Right hindlimb (tissue), 1 donor: Measurements from ENCODE around the gene LDLR.
A peak's percentile ranks its signal among the peaks of the same experiment; 100 is the strongest.
"Not testable (repeated sequence)": the region's sequence is repeated elsewhere in the genome, so short reads cannot be mapped to it uniquely, and the experiment has no call there.

Experiments used
- DNase-seq: peaks from one replicate; pipeline ENCODE4 v3.0.0-alpha.2; 2018

LDLR gene

GRCh38 chr19:11106477-11106876 lies 17.2 kb downstream of the LDLR start:
- peak; percentile 82 for DNase-seq

DNA sequence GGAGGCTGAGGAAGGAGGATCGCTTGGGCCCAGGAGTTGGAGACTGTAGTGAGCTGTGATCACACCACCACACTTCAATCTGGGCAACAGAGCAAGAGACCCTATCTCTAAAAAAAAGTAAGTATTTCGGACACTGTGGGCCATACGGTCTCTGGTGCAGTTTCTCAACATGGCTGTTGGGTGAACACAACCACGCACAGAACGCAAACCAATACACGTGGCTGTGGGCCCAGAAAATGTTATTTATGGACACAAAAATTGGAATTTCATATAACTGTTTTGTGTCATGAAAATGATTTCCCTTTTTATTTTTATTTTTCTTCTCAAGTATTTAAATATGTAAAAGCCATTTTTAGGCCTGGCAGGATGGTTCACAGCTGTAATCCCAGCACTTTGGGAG lies 19.5 kb downstream of the LDLR start:
- no peak for DNase-seq

DNA sequence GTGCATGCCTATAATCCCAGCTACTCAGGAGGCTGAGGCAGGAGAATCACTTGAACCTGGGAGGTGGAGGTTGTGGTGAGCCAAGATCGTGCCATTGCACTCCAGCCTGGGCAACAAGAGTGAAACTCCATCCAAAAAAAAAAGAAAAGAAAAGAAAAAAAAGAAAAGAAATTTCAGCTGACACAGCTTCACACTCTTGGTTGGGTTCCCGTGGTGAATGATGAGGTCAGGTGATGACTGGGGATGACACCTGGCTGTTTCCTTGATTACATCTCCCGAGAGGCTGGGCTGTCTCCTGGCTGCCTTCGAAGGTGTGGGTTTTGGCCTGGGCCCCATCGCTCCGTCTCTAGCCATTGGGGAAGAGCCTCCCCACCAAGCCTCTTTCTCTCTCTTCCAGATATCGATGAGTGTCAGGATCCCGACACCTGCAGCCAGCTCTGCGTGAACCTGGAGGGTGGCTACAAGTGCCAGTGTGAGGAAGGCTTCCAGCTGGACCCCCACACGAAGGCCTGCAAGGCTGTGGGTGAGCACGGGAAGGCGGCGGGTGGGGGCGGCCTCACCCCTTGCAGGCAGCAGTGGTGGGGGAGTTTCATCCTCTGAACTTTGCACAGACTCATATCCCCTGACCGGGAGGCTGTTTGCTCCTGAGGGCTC lies 22.0 kb downstream of the LDLR start:
- DNase-seq = no peak

DNA sequence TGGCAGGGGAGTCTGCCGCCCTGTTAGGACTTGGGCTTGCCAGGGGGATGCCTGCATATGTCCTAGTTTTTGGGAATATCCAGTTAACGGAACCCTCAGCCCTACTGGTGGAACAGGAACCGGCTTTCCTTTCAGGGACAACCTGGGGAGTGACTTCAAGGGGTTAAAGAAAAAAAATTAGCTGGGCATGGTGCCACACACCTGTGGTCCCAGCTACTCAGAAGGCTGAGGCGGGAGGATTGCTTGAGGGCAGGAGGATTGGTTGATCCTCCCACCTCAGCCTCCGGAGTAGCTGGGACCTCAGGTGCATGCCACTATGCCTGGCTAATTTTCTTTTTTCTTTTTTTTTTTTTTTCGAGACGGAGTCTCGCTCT lies 22.5 kb downstream of the LDLR start:
- no peak for DNase-seq

GRCh38 chr19:11113140-11113708 lies 24.0 kb downstream of the LDLR start:
- DNase-seq = no peak

DNA sequence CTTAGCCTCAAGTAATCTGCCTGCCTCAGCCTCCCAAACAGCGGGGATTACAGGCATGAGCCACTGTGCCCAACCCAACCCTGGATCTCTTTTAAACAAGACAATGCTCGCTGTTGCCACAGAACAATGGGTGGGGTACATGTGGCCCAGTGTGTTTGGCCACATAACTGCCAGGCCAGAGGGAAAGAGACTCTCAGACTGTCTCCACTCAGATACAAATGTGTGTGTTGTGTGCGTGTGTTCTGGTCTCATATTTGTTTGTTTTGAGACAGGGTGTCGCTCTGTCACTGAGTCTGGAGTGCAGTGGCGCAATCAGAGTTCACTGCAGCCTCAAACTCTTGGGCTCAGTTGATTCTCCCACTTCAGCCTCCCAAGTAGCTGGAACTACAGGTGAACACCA lies 25.8 kb downstream of the LDLR start:
- DNase-seq = no peak

GRCh38 chr19:11115895-11116446 lies 26.7 kb downstream of the LDLR start:
- no peak for DNase-seq

DNA sequence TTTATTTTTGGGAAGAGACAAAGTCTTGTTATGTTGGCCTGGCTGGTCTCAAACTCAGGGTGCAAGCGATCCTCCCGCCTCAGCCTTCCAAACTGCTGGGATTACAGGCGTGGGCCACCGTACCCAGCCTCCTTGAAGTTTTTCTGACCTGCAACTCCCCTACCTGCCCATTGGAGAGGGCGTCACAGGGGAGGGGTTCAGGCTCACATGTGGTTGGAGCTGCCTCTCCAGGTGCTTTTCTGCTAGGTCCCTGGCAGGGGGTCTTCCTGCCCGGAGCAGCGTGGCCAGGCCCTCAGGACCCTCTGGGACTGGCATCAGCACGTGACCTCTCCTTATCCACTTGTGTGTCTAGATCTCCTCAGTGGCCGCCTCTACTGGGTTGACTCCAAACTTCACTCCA lies 27.2 kb downstream of the LDLR start:
- DNase-seq = no peak

DNA sequence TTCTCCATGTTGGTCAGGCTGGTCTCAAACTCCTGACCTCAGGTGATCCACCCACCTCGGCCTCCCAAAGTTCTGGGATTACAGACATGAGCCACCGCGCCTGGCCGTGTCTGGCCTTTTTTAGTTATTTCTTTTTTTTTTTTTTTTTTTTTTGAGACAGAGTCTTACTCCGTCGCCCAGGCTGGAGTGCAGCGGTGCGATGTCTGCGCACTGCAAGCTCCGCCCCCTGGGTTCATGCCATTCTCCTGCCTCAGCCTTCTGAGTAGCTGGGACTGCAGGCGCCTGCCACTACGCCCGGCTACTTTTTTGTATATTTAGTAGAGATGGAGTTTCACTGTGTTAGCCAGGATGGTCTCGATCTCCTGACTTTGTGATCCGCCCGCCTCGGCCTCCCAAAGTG lies 32.7 kb downstream of the LDLR start:
- DNase-seq = not testable (repeated sequence)

DNA sequence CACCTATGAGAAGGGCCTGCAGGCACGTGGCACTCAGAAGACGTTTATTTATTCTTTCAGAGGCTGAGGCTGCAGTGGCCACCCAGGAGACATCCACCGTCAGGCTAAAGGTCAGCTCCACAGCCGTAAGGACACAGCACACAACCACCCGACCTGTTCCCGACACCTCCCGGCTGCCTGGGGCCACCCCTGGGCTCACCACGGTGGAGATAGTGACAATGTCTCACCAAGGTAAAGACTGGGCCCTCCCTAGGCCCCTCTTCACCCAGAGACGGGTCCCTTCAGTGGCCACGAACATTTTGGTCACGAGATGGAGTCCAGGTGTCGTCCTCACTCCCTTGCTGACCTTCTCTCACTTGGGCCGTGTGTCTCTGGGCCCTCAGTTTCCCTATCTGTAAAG lies 33.9 kb downstream of the LDLR start:
- DNase-seq = no peak

DNA sequence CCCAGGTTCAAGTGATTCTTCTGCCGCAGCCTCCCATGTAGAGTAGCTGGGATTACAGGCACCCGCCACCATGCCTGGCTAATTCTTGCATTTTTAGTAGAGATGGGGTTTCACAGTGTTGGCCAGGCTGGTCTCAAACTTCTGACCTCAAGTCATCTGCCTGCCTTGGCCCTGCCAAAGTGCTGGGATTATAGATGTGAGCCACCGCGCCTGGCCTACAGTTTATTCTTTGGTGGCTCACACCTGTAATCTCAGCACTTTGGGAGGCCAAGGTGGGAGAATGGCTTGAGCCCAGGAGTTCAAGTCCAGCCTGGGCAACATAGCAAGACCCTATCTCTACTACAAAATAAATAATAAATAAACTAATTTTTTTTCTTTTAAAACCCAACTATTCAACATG lies 34.9 kb downstream of the LDLR start:
- DNase-seq = not testable (repeated sequence)

GRCh38 chr19:11125994-11126685 lies 36.9 kb downstream of the LDLR start:
- peak; percentile 79 for DNase-seq

DNA sequence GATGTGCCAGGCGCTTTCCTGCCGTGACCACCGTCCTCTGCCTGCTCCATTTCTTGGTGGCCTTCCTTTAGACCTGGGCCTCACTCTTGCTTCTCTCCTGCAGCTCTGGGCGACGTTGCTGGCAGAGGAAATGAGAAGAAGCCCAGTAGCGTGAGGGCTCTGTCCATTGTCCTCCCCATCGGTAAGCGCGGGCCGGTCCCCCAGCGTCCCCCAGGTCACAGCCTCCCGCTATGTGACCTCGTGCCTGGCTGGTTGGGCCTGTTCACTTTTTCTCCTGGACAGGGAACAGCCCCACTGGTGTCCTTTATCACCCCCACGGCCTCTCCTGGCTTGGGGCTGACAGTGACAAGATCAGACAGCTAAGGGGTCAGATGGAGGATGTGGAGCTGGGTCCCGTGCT lies 38.6 kb downstream of the LDLR start:
- no peak for DNase-seq

DNA sequence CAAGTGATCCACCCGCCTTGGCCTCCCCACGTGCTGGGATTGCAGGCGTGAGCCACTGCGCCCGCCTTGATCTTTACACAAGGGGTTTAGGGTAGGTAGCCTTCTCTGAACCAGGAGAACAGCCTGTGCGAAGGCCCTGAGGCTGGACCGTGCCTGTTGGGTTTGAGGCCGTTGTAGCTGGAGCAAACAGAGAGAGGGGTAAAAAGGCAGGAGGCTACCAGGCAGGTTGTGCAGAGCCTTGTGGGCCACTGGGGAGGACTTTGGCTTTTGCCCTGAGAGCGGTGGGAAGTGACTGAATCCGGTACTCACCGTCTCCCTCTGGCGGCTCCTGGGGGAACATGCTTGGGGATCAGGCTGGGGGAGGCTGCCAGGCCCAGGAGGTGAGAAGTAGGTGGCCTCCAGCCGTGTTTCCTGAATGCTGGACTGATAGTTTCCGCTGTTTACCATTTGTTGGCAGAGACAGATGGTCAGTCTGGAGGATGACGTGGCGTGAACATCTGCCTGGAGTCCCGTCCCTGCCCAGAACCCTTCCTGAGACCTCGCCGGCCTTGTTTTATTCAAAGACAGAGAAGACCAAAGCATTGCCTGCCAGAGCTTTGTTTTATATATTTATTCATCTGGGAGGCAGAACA lies 41.7 kb downstream of the LDLR start:
- peak; percentile 80 for DNase-seq

GRCh38 chr19:11131471-11131870 lies 42.2 kb downstream of the LDLR start:
- DNase-seq = no peak

- DNase-seq = no peak
Observed at GRCh38 chr19:11136400-11137101, 47.3 kb downstream of the LDLR start.

- DNase-seq = peak; percentile 92
Observed at GRCh38 chr19:11137542-11138384, 48.5 kb downstream of the LDLR start.

DNA sequence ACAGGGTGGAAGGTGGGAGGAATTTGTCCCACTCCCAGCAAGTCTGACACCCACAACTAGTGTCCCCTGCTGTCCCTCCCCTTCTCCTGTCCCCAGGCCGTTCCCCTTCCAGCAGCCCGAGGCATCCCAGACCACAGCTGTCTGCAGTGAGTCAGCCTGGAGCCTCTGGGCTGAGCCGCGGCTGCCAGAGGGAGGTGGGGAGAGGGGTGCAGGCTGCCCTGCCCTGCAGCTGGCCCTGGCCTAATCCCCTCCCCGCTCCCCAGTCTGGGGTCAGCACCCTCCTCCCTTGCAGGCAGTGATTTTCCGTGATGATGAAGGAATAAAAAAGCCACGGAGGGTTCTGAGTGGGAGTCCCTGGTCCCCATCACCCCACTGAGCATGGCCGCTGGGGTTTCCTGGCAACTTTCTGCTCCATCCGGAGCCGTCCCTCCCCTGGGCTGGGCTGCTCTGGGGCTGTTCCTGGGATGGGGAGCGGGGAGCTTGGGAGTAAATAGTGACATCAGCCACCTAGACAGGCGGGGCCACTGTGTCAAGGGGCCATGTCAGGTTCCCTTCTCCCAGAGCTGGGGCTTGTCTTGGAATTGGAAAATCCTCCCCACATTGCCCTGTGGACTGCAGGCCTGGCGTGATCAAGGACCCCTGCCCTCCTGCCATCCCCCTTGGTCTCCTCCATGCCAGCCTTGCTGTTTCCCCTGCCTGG lies 49.5 kb downstream of the LDLR start:
- DNase-seq = peak; percentile 91

DNA sequence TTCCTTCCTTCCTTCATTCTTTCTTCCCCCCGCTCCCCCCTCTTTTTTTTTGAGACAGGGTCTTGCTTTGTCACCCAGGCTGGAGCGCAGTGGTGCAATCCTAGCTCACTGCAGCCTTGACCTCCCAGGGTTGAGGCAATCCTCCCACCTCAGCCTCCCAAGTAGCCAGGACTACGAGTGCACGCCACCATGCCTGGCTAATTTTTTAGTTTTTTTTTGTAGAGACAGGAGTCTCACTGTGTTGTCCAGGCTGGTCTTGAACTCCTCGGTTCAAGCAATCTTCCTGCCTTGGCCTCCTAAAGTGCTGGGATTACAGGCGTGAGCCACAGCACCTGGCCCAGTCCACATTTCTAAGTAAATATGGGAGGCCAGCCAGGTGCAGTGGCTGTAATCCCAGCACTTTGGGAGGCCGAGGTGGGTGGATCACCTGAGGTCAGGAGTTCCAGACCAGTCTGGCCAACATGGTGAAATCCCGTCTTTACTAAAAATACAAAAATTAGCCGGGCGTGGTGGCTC lies 50.8 kb downstream of the LDLR start:
- not testable (repeated sequence) for DNase-seq

DNA sequence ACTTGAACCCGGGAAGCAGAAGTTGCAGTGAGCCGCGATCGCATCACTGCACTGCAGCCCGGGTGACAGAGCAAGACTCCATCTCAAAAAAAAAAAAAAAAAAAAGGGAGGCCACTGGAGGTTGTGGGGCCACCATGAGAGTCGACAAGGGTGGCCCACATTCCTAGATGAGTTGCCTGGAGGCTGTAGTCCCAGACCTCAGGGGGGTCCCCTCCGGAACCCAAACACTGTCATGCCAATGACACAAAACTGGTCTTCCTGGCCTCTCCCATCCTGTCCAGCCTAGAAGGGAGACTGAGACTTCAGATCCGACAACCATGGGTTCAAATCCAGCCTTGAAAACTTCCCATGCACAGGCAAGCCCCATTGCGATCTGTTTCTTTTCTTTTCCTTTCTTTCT lies 51.6 kb downstream of the LDLR start:
- no peak for DNase-seq

- no peak for DNase-seq
Observed at GRCh38 chr19:11141937-11142527, 52.8 kb downstream of the LDLR start.
